PC-3 (cell line): ENCODE measurements around the gene BEGAIN.

ENCODE experiments used
- EZH2phosphoT487 ChIP-seq: fragments of 300-600 bp; sonication (generic); IDR thresholded peaks from 2 replicates; pipeline ENCODE4 v1.6.1; 2018; ENCODE audit warnings: mild to moderate bottlenecking, antibody characterized with exemption, low read length, borderline replicate concordance
- TF ChIP-seq, protein P1 (sequence below): fragments of 300-600 bp; sonication (generic); conservative IDR thresholded peaks from 2 replicates; pipeline ENCODE4 v1.5.1; 2017; ENCODE audit warnings: antibody characterized with exemption, low read depth, mild to moderate bottlenecking, low read length

DNA sequence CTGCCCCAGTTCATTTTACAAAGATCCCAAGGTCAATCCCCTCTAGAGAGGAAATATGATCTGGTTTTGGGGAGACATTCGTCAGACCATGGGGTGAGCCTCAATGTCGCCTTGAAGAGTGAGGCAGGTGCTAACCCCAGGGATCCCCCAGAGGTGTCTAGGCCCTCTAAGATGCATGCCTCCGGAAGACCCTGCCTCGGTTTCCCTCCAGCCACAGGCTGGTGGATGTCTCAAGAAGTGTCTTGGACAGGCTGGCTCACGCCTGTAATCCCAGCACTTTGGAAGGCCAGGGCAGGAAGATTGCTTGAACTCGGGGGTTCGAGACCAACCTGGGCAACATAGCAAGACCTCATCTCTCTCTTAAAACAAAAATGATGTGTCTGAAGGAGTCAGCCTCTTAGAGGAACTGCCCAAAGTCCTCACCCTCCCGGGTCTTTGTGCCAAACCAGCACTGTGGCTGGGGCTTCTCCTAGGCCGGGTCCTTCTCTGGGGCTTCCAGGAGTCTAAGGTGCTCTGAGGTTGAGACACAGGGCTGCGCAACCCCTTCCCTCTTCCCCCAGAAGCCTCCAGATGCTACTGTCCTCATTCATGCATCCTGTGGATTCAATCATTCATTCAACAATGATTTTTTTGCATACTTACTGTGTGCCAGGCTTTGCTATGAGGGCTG, 24.7 kb upstream of the BEGAIN start:
- TF ChIP-seq, protein P1, sequence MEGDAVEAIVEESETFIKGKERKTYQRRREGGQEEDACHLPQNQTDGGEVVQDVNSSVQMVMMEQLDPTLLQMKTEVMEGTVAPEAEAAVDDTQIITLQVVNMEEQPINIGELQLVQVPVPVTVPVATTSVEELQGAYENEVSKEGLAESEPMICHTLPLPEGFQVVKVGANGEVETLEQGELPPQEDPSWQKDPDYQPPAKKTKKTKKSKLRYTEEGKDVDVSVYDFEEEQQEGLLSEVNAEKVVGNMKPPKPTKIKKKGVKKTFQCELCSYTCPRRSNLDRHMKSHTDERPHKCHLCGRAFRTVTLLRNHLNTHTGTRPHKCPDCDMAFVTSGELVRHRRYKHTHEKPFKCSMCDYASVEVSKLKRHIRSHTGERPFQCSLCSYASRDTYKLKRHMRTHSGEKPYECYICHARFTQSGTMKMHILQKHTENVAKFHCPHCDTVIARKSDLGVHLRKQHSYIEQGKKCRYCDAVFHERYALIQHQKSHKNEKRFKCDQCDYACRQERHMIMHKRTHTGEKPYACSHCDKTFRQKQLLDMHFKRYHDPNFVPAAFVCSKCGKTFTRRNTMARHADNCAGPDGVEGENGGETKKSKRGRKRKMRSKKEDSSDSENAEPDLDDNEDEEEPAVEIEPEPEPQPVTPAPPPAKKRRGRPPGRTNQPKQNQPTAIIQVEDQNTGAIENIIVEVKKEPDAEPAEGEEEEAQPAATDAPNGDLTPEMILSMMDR = no peak
- no peak for TF ChIP-seq EZH2phosphoT487
